GM21619 (cell line): ENCODE measurements around the gene RCOR1.
"Not testable (repeated sequence)": the region's sequence is repeated elsewhere in the genome, so short reads cannot be mapped to it uniquely, and the experiment has no call there.

Experiments
- ATAC-seq: cut with Tn5 transposase; IDR thresholded peaks from one replicate; pipeline ENCODE4 v1.9.1; 2021; ENCODE audit not compliant: unreplicated experiment

The RCOR1 gene

GRCh38 chr14:102591372-102591943 is 991 bp upstream of the RCOR1 start:
- ATAC-seq: no peak

- ATAC-seq: peak; percentile 7
These were observed 263 bp downstream of the RCOR1 start for GRCh38 chr14:102592763-102593060.

DNA sequence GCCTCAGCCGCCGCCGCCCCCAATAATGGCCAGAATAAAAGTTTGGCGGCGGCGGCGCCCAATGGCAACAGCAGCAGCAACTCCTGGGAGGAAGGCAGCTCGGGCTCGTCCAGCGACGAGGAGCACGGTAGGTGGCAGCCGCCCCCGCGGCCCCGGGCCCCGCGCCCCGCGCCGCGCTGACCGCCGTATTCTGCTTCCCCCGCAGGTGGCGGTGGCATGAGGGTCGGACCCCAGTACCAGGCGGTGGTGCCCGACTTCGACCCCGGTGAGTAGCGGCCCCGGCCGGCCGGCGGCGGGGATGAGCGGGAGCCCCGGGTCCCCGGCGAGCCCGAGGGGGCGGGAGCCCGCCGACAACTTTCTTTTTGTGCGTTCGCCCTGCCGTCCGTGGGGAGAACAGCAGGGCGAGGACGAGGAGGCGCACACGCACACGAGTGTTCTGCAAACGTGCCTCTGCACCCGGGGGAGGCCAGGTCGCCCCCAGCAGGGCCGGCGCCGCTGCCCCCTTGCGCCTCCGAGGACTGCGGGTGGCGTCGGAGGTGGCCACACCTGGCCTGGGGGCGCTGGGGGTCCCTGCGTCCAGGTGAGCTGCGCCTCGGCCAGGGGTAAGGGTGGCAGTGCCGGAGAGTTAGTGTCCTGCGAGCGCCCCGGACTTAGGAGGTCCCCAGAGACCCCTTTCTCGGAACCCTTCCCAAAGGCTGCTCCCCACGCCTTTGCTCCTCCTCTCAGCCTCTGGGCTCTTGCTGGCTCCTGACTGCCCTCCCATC is 794 bp downstream of the RCOR1 start:
- peak; percentile 15 for ATAC-seq

DNA sequence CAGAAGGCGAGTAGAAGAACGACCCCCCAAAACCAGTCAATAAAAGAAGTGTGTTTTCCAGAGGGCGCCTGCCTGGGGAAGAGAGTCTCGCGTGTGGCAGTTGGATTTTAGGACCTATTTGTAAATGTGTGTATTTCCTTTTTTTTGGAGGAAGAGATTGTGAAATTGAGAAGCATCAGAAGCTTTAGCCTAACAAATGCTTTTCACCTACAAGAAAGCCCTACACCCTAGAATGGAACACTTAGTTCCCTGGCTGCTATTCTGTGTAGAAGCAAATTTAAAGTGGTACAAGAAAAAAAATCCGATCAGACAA is 1.3 kb downstream of the RCOR1 start:
- no peak for ATAC-seq

- ATAC-seq: peak; percentile 22
These were observed 2.2 kb downstream of the RCOR1 start for GRCh38 chr14:102594514-102595175.

DNA sequence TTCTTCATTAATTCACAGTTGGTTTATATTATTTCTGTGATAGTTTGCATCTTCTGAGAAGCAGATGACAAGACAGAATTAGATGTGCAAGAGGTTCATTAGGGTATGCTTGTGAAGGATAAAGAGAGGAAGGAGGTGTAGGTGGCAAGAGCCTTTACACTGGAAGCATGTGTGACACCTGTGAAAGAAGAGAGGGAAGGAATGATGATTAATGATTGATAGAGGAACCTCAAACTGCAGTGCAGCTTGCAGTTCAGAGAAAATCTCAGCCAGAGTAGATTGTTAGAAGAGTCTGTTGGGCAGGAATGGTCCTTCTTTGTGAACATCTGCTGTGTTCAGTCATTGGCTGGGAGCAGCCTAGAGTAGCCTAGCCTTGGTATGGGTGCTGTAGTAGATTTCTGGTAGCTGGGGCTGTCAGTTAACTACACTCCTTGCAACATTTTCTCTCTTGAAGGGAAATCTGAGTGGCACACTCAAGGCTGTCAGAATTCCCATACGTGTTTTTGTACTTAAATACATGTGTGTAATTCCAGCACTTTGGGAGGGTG is 9.0 kb downstream of the RCOR1 start:
- ATAC-seq: no peak

DNA sequence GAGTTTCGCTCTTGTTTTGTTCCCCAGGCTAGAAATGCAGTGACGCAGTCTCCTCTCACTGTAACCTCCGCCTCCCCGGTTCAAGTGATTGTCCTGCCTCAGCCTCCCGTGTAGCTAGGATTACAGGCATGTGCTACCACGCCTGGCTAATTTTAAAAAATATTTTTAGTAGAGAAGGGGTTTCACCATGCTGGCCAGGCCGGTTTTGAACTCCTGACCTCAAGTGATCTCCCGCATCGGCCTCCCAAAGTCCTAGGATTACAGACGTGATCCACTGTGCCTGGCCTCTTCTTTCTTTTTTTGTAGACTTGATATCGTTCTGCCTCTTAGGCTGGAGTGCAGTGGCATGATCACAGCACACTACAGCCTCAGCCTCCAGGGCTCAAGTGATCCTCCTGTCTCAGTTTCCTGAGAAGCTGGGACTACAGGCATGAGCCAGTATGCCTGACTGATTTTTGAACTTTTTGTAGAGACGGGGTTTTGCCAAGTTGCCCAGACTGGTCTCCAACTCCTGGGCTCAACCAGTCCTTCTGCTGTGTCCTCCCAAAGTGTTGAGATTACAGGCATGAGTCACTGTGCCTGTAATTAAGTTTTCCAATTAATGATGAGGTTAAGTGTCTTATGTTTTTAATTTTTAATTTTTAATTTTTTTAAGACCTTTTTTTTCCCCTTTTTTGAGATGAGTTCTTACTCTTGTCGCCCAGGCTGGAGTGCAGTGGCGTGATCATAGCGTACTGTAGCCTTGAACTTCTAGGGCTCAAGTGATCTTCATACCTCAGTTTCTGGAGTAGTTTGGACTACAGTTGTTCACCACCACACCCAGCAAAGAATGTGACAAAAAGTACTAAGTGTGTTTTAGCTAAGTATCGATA is 10.2 kb downstream of the RCOR1 start:
- no peak for ATAC-seq

DNA sequence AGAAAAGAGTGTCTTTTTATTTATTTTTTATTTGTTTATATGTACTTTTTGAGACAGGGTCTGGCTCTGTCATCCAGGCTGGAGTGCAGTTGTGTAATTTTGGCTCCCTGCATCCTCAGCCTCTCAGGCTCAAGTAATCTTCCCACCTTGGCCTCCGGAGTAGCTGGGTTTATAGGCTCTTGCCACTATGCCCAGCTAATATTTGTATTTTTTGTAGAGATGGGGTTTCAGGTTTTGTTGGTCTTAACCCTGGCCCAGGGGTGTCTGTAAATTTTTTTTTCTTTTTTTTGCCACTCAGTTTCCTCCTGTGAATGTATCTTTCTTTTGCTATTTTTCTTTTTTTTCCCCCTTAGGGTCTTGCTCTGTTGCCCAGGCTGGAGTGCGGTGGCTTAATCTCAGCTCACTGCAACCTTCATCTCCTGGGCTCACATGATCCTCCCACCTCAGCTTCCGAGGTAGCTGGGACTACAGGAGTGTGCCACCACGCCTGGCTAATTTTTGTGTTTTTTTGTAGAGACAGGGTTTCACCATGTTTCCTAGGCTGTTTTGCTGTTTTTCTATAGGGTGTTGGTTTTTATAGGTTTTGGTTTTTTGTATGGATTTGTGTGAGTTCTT is 11.0 kb downstream of the RCOR1 start:
- no peak for ATAC-seq

DNA sequence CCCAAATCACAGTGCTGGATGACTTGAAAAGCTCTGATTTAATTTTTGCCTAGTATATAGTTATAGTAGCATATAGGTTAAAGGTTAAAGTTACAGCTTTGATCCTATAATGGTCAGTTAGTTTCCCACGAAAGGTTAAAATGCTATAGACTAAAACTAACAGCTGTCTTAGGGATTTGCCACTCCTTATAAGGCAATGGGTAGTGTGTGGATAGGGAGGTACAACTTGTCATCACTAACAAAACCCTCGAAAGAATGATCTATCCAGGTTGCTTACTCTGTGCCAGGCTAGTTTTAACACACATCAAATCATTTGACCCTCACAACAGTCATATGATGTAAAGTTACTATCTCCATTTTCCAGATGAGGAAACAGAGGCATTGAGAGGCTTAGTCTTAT is 11.7 kb downstream of the RCOR1 start:
- ATAC-seq: no peak

DNA sequence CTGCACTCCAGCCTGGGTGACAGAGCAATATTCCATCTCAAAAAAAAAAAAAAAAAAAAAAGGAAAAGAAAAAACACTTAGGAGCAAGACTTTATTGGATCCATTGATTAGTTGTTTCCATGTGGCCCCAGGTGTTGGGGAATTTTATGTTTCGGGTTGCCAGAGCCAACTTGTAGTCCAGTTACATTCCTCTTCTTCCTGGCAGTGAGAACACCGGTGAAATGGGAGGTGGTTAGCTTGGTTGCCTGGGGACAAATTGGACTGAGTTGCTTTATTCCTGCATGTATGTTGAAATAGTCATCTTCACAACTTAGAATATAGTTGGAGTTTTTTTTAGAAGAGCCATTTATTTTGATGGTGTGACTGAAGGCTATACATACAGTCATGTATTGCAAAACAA is 12.6 kb downstream of the RCOR1 start:
- no peak for ATAC-seq

DNA sequence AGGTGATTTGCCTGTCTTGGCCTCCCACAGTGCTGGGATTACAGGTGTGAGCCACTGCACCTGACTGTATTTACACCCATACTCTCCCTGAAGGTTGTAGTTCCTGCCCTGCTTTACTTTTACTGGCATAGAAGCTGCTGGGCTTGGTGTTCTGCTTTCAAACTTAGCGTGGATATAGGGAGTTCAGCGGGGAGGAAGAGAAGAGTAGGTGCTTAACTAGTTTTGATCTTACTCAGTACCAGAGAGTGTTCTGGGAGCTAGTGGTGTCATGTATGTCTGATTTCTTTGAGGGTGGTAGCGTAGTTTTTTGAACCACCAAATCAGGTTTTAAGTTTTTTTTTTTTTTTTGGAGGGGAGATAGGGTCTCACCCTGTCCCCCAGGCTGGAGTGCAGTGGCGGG is 13.8 kb downstream of the RCOR1 start:
- ATAC-seq: no peak

- ATAC-seq: peak; percentile 53
These were observed 15.6 kb downstream of the RCOR1 start for GRCh38 chr14:102608064-102608446.

DNA sequence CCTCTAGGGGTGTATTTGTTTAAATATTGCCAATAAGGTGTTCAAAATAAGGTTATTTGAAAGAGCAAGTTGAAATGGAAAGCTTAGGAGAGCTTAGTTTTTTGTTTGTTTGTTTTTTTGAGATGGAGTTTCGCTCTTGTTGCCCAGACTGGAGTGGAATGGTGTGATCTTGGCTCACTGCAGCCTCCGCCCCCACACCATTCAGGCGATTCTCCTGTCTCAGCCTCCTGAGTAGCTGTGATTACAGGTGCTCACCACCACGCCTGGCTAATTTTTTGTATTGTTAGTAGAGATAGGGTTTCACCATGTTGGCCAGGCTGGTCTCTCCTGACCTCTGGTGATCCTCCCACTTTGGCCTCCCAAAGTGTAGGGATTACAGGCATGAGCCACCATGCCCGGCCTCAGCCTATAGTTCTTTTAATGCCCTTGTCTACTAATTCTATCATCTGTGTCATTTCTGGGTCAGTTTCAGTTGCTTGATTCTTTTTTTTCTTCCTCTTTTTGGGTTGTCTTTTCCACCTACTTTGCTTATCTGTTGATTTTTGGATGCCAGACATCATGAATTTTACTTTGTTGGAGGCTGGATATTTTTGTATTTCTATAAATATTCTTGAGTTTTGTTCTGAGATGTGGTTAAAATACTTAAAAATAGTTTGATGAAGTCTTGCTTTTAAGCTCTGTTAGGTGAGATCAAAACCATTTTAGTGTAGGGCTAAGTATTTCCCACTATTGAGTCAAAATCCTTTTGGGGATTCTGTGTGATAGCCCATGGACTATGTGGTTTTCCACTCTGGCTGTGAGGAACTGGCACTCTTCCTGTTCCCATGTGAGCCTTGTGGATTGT is 18.7 kb downstream of the RCOR1 start:
- ATAC-seq: no peak

- no peak for ATAC-seq
These were observed 23.9 kb downstream of the RCOR1 start for GRCh38 chr14:102616318-102616717.

GRCh38 chr14:102616799-102617198 is 24.4 kb downstream of the RCOR1 start:
- ATAC-seq: no peak

DNA sequence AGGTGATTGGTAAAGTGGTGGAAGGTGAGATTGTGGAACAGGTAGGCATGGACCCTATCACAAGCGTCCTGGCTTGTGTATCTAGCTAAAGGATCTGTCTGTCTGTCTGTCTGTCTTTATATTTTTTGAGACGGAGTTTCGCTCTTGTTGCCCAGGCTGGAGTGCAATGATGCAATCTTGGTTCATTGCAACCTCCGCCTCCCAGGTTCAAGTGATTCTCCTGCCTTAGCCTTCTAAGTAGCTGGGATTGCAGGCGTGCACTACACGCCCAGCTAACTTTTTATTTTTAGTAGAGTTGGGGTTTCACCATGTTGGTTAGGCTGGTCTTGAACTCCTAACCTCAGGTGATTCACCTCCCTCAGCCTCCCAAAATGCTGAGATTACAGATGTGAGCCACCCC is 26.6 kb downstream of the RCOR1 start:
- not testable (repeated sequence) for ATAC-seq

DNA sequence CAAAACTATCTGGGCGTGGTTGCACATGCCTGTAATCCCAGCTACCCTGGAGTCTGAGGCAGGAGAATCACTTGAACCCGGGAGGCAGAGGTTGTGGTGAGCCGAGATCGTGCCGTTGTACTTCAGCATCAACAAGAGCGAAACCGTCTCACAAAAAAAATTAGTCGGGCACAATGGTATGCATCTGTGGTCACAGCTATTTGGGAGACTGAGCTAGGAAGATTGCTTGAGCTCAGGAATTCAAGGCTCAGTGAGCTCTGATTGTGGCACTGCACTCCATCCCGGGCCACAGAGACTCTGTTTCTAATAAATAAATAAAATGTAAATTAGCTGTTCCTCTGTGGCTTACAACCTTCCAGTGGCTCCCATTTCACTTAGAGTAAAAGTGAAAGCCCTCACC is 28.0 kb downstream of the RCOR1 start:
- no peak for ATAC-seq

- no peak for ATAC-seq
These were observed 29.9 kb downstream of the RCOR1 start for GRCh38 chr14:102622262-102622885.

DNA sequence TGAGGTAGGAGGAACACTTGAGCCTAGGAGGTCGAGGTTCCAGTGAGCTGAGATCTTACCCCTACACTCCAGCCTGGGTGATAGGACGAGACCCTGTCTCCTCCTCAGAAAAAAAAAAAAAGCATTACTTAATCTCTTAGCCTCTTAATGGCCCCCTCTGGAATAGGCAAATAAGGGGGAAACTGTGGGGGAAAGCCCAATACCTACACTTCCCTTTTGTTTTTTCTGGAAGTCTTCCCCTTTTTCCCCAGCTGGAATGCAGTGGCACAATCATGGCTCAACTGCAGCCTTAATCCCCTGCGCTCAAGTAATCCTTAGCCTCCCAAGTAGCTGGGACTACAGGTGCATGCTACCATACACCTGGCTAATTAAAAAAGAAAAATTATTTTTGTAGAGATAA is 32.2 kb downstream of the RCOR1 start:
- ATAC-seq: no peak
